Ishikawa (cell line): ENCODE data around the gene GSE1.

Source experiments
- CEBPB ChIP-seq: IDR thresholded peaks from 2 replicates; pipeline ENCODE4 v1.6.1; 2012
- CREB1 ChIP-seq: IDR thresholded peaks from 2 replicates; pipeline ENCODE4 v1.6.1; 2012; ENCODE audit warnings: low read depth
- EP300 ChIP-seq: IDR thresholded peaks from 2 replicates; pipeline ENCODE4 v1.6.1; 2012; ENCODE audit warnings: borderline replicate concordance
- MAX ChIP-seq: IDR thresholded peaks from 2 replicates; pipeline ENCODE4 v1.6.1; 2012
- RAD21 ChIP-seq: IDR thresholded peaks from 2 replicates; pipeline ENCODE4 v1.6.1; 2012; ENCODE audit warnings: low read depth
- TAF1 ChIP-seq: IDR thresholded peaks from 2 replicates; pipeline ENCODE4 v1.6.1; 2012; ENCODE audit warnings: low read depth, mild to moderate bottlenecking
- YY1 ChIP-seq: IDR thresholded peaks from 2 replicates; pipeline ENCODE4 v1.6.1; 2012; ENCODE audit warnings: low read depth

GRCh38 chr16:85607796-85608514 lies 5.2 kb upstream of the GSE1 start:
- TF ChIP-seq EP300 (no peak), RAD21 (no peak), TAF1 (no peak), MAX (no peak), CREB1 (no peak), YY1 (no peak), CEBPB (no peak)
